Hypothalamus (tissue), 51 donors: ENCODE measurements around the gene MAPK8IP2.

Experiments
- DNase-seq, 51 donors: peaks; one replicate each; lab custom pipeline; 2025; lab: John Stamatoyannopoulos, UW

Gene MAPK8IP2

DNA sequence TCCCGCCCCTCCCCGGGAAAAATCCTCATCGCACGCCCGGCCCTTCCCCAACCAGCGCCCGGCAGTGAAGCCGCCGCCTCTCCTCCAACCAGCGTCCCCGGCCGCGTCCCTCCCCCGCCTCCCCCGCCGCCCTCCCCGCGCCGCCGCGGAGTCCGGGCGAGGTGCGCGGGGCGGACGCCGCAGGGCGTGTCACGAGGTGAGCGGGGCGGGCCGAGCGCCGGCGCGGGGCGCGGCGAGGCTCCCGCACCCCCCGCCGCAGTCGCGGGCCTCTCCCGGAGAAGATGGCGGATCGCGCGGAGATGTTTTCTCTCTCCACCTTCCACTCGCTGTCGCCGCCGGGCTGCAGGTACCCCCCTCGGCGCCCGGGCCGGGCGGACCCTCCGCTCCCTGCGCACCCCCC, at the start of gene MAPK8IP2:
Gene MAPK8IP2 (plus strand): TSS at position 256 of the 400 bp plus-strand sequence. CDS start 26 bp downstream, at position 282.
- peak in 11 of 51 donors; percentile 27 to 50 (median 39) for DNase-seq

DNA sequence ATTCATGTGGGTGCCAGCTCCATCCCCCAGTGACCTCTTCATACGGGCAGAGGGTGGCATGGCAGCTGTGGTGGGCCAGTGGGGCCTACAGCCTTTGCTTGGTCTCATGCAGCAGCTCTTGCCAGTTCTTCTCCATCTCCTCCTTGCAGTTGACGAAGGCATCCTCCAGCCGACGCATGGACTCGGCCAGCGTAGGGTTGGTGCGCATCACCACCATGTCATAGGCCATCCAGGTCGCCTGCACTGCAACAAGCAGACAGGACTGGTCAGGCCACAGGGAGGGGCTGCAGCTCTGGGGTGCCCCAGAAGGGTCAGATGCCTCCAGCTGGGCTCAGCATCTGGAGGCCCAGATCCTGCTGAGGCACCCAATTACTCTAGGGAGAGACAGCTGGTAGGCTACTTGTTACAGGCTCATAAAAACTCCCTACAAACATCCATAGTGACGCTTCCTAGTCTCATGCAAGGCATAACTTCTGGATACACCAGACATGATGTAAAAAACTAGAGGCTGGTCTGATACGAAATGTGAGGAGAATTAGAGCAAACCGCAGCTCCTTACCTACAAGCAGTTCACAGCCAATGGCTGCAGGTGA, 49.3 kb upstream of the MAPK8IP2 start:
- DNase-seq = no peak

GRCh38 chr22:50553310-50553709, 47.3 kb upstream of the MAPK8IP2 start:
- DNase-seq = no peak

- DNase-seq = no peak
Observed at GRCh38 chr22:50556703-50557102, 43.9 kb upstream of the MAPK8IP2 start.

GRCh38 chr22:50560034-50560433, 40.6 kb upstream of the MAPK8IP2 start:
- DNase-seq = no peak

- DNase-seq = no peak
Observed at GRCh38 chr22:50561401-50562358, 38.9 kb upstream of the MAPK8IP2 start.

- DNase-seq = peak; percentile 14 to 98 (median 90)
Observed at GRCh38 chr22:50562523-50563412, 37.8 kb upstream of the MAPK8IP2 start, which contains the start of gene SYCE3. Gene SYCE3 (minus strand): TSS chr22:50562919. CDS start chr22:50556405, 6,514 bp downstream.

DNA sequence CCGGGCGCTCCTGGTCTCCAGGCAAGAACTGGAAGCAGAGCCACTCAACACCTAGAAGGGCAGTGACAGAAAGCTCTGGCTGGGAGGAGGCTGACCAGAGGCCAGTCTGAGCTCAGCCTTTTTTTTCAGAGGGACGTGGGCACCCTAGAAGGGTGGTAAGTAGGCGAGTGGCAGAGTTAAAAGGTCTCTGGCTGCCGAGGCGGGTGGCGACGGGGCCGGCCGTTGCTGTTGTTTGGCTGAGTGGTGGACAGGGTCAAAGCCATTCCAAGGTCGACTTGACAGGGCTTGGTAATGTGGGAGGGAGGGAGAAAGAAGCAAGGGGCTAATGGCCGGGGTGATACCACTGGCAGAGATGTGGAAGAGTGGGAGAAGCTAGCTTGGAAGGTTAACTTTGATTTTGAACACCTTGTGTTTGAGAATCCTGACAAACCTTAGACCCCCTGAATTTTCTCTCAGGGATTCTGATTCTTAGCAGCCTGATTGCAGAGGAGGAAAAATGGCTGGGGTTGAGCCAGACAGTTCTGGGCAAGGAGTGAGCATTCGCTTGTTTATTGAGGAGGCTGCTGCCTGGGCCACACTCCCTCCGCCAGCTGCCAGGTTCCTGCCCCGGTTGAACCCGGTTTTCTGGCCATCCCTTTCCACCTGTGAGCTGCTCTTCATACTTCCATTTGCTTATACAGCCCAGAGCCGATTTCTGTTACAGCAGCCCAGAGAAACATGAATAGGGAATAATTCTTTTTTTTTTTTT, 37.0 kb upstream of the MAPK8IP2 start:
- DNase-seq = peak in 6 of 51 donors; percentile 13 to 46 (median 31)

DNA sequence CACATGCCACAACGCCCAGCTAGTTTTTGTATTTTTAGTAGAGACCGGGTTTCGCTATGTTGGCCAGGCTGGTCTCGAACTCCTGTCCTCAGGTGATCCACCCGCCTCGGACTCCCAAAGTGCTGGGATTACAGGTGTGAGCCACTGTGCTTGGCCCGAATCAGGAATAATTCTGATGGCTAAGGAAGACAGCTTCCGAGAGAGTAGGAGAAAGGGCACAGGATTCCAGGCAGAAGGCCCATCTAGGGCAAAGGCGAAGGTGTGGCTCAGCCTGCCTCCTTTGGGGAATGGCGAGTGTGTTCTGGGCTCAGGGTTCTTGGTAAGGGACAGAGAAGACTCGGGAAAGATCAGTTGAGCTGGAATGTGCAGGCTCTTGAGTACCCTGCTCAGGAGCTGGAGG, 36.3 kb upstream of the MAPK8IP2 start:
- DNase-seq = no peak

GRCh38 chr22:50567721-50568252, 32.8 kb upstream of the MAPK8IP2 start:
- DNase-seq = no peak

- no peak for DNase-seq
Observed at GRCh38 chr22:50568626-50569025, 32.0 kb upstream of the MAPK8IP2 start.

DNA sequence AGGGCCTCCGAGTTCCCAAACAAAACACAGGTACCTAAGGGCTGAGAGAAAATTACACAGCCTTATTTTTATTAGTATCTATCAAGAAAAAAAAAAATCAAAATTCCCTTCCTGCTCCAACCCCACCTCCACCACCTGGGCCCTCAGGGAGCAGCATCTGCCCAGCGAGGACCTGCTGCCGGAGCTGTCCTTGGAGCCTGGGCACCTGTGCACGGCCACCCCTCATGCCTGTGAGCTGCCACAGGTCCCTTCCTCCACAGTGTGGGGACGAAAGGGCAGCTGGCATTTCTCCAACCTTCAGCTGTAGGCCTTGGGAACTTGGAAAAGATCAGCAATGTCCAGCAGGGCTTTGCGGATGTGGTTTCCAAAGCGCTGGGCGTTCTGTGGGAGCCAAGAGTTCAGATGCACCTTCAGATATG, 31.5 kb upstream of the MAPK8IP2 start:
- DNase-seq = no peak

DNA sequence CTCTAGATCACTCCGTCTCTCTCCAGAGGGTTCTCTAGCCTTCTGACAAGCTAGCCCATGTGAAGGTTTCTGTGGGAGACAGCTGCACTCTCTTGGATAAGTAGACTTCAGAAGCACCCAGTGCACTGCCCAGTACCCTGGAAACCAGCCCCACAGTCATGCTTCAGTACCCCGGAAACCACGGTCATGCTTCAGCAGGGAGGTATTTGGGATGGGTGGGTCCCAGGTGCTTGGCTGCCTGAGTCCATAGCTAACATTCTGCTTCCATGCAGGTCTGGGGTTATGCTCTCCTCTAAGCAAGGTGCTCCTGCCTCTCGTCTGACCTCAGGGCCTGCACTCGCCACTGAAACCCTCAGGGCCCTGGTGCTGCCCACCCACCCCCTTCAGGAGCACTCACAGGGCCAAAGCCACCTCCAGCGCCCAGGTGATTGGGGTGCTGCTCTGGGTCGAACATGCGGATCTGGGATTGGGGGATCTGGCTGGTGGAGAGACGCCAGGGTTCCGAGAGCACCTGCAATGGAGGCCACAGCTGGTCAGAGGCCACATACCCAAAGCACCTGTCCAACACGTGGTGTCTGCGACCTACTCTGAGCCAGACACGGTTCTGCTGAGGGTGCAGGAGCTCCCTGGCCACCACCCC, 30.6 kb upstream of the MAPK8IP2 start:
- DNase-seq = no peak

DNA sequence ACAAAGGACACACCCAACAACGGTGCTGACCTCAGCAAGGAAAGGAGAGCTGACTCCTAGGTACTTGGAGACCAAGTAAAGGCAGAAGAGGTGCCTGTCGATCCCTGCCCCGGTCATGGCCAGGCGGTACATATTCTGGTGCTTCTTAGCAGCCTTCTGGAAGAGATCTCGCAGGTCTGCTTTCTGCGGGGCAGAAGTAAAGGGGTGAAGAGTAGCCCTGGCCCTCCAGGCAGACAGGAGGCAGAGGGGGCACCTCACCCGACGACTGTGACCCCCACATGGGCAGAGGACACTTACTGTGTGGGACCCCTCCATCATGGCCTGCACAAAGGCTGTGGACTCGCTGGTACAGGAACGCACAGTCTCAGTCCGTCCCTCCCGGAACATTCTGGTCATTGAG, 29.7 kb upstream of the MAPK8IP2 start:
- no peak for DNase-seq

GRCh38 chr22:50571264-50572175, 29.1 kb upstream of the MAPK8IP2 start:
- no peak for DNase-seq

GRCh38 chr22:50572965-50573364, 27.6 kb upstream of the MAPK8IP2 start:
- DNase-seq = no peak

- no peak for DNase-seq
Observed at GRCh38 chr22:50573491-50574382, 26.9 kb upstream of the MAPK8IP2 start.
